Uterus (tissue), 2 donors: ENCODE measurements around the gene CLEC14A.

ENCODE experiments used
- CTCF ChIP-seq, 4 experiments: fragments of 200-600 bp in 2 of 4; fragments of 450-650 bp in 2 of 4; sonication (generic) in 2 of 4; IDR thresholded peaks; one replicate each; pipeline ENCODE4 v1.5.1; 2016 to 2019; ENCODE audit warnings: antibody characterized with exemption in 4 of 4, mild to moderate bottlenecking in 2 of 4, moderate library complexity in 1 of 4
- POLR2A ChIP-seq, 2 donors: fragments of 450-650 bp; IDR thresholded peaks; one replicate each; pipeline ENCODE4 v1.6.1; 2016; ENCODE audit warnings: antibody characterized with exemption in 2 of 2, mild to moderate bottlenecking in 1 of 2, moderate library complexity in 1 of 2

DNA sequence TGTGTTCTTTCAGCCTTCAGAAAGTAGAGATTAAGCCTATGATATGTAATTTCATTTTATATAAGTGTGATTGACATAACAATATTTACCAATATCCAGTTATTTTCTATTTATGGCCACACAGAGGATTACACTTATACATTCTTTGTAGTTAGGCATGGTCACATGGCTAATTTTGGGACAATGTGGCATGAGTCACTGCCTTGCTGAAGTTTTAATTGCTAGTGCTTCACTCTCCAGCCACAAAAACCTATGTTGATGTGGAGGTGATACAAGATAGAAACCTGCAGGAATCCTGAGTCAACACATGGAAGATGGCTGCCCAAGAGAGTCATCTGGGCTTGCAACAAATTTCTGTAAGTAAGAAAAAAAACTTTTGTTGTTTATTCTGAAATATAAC, 17.0 kb downstream of the CLEC14A start:
- TF ChIP-seq CTCF (IDR thresholded peaks at IDR 0.05) (no peak), POLR2A (IDR thresholded peaks at IDR 0.05) (no peak)
